Measurements from ENCODE around the gene GNAI3.

DNA sequence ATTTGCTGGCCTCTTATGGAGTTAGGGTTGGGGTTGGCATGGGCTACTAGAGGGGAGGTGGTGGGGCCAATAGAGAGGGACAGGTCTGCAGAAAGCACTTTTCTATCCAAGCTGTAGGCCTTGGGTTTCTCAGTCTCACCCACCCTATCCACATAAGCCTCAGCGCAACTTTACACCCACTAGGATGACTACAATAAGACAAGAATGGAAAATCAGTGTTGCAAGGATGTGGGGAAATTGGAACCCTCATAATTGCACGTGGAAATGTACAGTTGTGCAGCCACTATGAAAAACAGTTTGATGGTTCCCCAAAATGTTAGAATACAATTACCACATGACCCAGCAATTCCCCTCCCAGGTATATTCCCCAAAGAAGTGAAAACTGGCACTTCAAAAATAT lies 93.4 kb downstream of the GNAI3 start:
- TF ChIP-seq REST (IDR thresholded peaks at IDR 0.05; ENCODE audit: low read depth) (no peak), EP300 (IDR thresholded peaks at IDR 0.05; ENCODE audit: borderline replicate concordance) (no peak), EGR1 (IDR thresholded peaks at IDR 0.05) (no peak), RAD21 (IDR thresholded peaks at IDR 0.05; ENCODE audit: low read depth) (no peak)

Measured in Ishikawa (cell line).